AG08396 (cell line): Measurements from ENCODE around the gene CFAP97.
A peak's percentile ranks its signal among the peaks of the same experiment; 100 is the strongest.
"Not testable (repeated sequence)": the region's sequence is repeated elsewhere in the genome, so short reads cannot be mapped to it uniquely, and the experiment has no call there.

Source experiments
- DNase-seq: peaks from one replicate; pipeline ENCODE4 v3.0.0; 2012; ENCODE audit warnings: low spot score, mixed read lengths

Gene CFAP97

GRCh38 chr4:185201977-185202962 lies 1.5 kb downstream of the CFAP97 start:
- peak; percentile 23 for DNase-seq

- DNase-seq, result not testable (repeated sequence)
Measured at GRCh38 chr4:185198189-185198588, 5.6 kb downstream of the CFAP97 start.

GRCh38 chr4:185196437-185196836 lies 7.4 kb downstream of the CFAP97 start:
- no peak for DNase-seq

- no peak for DNase-seq
Measured at GRCh38 chr4:185194924-185195888, 8.6 kb downstream of the CFAP97 start.

GRCh38 chr4:185192059-185192458 lies 11.7 kb downstream of the CFAP97 start:
- DNase-seq, result no peak

GRCh38 chr4:185190306-185190856 lies 13.4 kb downstream of the CFAP97 start:
- DNase-seq, result no peak

GRCh38 chr4:185189606-185190305 lies 14.0 kb downstream of the CFAP97 start:
- no peak for DNase-seq

- DNase-seq, result no peak
Measured at GRCh38 chr4:185186769-185187168, 17.0 kb downstream of the CFAP97 start.

- DNase-seq, result peak; percentile 56
Measured at GRCh38 chr4:185183622-185184281, 20.0 kb downstream of the CFAP97 start.

GRCh38 chr4:185182239-185182638 lies 21.6 kb downstream of the CFAP97 start:
- no peak for DNase-seq

- no peak for DNase-seq
Measured at GRCh38 chr4:185179488-185179887, 24.3 kb downstream of the CFAP97 start.

- no peak for DNase-seq
Measured at GRCh38 chr4:185171373-185172071, 32.3 kb downstream of the CFAP97 start.

- DNase-seq, result no peak
Measured at GRCh38 chr4:185167234-185167633, 36.6 kb downstream of the CFAP97 start.

- DNase-seq, result no peak
Measured at GRCh38 chr4:185165605-185166063, 38.2 kb downstream of the CFAP97 start.

- no peak for DNase-seq
Measured at GRCh38 chr4:185151296-185151695, 52.5 kb downstream of the CFAP97 start.

- no peak for DNase-seq
Measured at GRCh38 chr4:185149392-185149791, 54.4 kb downstream of the CFAP97 start.

GRCh38 chr4:185145572-185145971 lies 58.2 kb downstream of the CFAP97 start:
- no peak for DNase-seq

GRCh38 chr4:185144601-185145240 lies 59.1 kb downstream of the CFAP97 start:
- DNase-seq, result no peak

- DNase-seq, result peak; percentile 45
Measured at GRCh38 chr4:185143601-185143969, 60.2 kb downstream of the CFAP97 start.
